CD4-positive, alpha-beta T cell (primary cell): ENCODE data around the gene SPRR2E. TPM values are rescaled to one million over a fixed set of nuclear protein-coding genes. Genes with fewer than 3 reads are reported as not detected.

Source experiments
- total RNA-seq, 174 experiments: library from RNA in 2 of 174; stranded (reverse) in 2 of 174; gene quantifications; one replicate each; pipeline ENCODE4 v1.2.3 and lab custom pipeline; 2021 to 2026

Gene SPRR2E
- total RNA-seq, 2 experiments from 2014 or later, result not detected

Other genes with a start within 250 kb of the SPRR2E start
- not detected for gene LCE7A, start 234.5 kb downstream of the SPRR2E start, total RNA-seq
- not detected for gene SMCP, start 216.2 kb downstream of the SPRR2E start, total RNA-seq
- not detected for gene IVL, start 186.0 kb downstream of the SPRR2E start, total RNA-seq
- gene SPRR5, start 147.3 kb downstream of the SPRR2E start, total RNA-seq, result not detected
- not detected for gene SPRR4, start 123.9 kb downstream of the SPRR2E start, total RNA-seq
- gene SPRR1A, start 110.4 kb downstream of the SPRR2E start, total RNA-seq, result not detected
- gene SPRR3, start 92.8 kb downstream of the SPRR2E start, total RNA-seq, result not detected
- not detected for gene SPRR1B, start 63.3 kb downstream of the SPRR2E start, total RNA-seq
- gene SPRR2D, start 53.4 kb downstream of the SPRR2E start, total RNA-seq, result not detected
- gene SPRR2A, start 37.0 kb downstream of the SPRR2E start, total RNA-seq, result not detected
- gene SPRR2B, start 22.9 kb downstream of the SPRR2E start, total RNA-seq, result not detected
- not detected for gene SPRR2F, start 19.0 kb upstream of the SPRR2E start, total RNA-seq
- not detected for gene SPRR2G, start 56.4 kb upstream of the SPRR2E start, total RNA-seq
- not detected for gene LELP1, start 108.9 kb upstream of the SPRR2E start, total RNA-seq
- not detected for gene PRR9, start 123.1 kb upstream of the SPRR2E start, total RNA-seq
- gene LORICRIN, start 165.2 kb upstream of the SPRR2E start, total RNA-seq, result not detected
- gene PGLYRP3, start 218.4 kb upstream of the SPRR2E start, total RNA-seq, result not detected